Upper lobe of left lung (tissue), 4 donors: ENCODE results near the gene TPGS2.

ENCODE experiments used
- POLR2A ChIP-seq, 4 donors: fragments of 450-650 bp; IDR thresholded peaks; one replicate each; pipeline ENCODE4 v1.5.1; 2016 to 2017; ENCODE audit warnings: antibody characterized with exemption in 4 of 4, mild to moderate bottlenecking in 2 of 4
- POLR2AphosphoS5 ChIP-seq, 2 donors: sonication (generic); formaldehyde crosslinking; IDR thresholded peaks; one replicate each; pipeline ENCODE4 v1.5.1; 2017; ENCODE audit warnings: antibody characterized with exemption in 2 of 2
- TF ChIP-seq, protein P1 (sequence below), 6 experiments: fragments of 450-650 bp in 4 of 6; fragments of 200-600 bp in 2 of 6; sonication (generic) in 2 of 6; IDR thresholded peaks; one replicate each; pipeline ENCODE4 v1.5.1; 2016 to 2019; ENCODE audit warnings: antibody characterized with exemption in 6 of 6

DNA sequence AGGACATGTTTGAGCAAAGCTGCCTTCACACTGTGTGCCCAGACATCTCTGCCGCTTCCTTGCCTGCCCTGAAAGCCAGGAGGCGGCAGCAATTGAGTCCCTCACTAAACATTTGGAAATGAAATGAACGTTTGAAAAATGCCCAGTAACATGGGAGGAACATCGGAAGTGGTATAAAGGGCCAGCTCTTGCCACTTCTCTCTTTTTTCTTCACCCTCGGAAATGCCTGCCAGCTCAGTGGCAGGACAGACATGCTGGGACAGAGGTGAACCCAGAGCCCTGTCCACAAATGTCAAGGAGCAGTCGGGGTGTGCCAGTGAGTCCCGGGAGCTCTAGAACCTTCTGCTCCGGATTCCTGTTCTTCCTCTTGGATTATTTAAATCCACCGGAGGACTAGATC, 46.1 kb downstream of the TPGS2 start:
- TF ChIP-seq, protein P1, sequence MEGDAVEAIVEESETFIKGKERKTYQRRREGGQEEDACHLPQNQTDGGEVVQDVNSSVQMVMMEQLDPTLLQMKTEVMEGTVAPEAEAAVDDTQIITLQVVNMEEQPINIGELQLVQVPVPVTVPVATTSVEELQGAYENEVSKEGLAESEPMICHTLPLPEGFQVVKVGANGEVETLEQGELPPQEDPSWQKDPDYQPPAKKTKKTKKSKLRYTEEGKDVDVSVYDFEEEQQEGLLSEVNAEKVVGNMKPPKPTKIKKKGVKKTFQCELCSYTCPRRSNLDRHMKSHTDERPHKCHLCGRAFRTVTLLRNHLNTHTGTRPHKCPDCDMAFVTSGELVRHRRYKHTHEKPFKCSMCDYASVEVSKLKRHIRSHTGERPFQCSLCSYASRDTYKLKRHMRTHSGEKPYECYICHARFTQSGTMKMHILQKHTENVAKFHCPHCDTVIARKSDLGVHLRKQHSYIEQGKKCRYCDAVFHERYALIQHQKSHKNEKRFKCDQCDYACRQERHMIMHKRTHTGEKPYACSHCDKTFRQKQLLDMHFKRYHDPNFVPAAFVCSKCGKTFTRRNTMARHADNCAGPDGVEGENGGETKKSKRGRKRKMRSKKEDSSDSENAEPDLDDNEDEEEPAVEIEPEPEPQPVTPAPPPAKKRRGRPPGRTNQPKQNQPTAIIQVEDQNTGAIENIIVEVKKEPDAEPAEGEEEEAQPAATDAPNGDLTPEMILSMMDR (IDR thresholded peaks at IDR 0.05): no peak
- no peak for TF ChIP-seq POLR2A (IDR thresholded peaks at IDR 0.05)
- TF ChIP-seq POLR2AphosphoS5 (IDR thresholded peaks at IDR 0.05): no peak
